ENCODE results near the gene ELK4. TPM values are rescaled to one million over a fixed set of nuclear protein-coding genes. Genes with fewer than 3 reads are reported as not detected.
"Not testable (repeated sequence)": the region's sequence is repeated elsewhere in the genome, so short reads cannot be mapped to it uniquely, and the experiment has no call there.

ELK4 gene
- total RNA-seq, 1 donor from 2014 or later, result 50.4 TPM

- Mint-ChIP-seq H3K4me1 (ENCODE audit: unreplicated experiment) (no peaks in the 10 kb centered on the region), H3K36me3 (ENCODE audit: unreplicated experiment) (no peaks in the 10 kb centered on the region), H3K27ac (ENCODE audit: unreplicated experiment) (no peak overlapping the region), H3K27me3 (ENCODE audit: unreplicated experiment) (no peaks in the 10 kb centered on the region), H3K9me3 (ENCODE audit: unreplicated experiment) (no peaks in the 10 kb centered on the region), H3K4me3 (ENCODE audit: unreplicated experiment) (no peak overlapping the region)
- DNase-seq (ENCODE audit: extremely low spot score, unreplicated experiment), result no peak
- TF ChIP-seq CTCF (IDR thresholded peaks at IDR 0.05), result no peak
These were observed 11.0 kb upstream of the ELK4 start for GRCh38 chr1:205642679-205643307.

- H3K4me1 Mint-ChIP-seq (ENCODE audit: unreplicated experiment), result peaks cover 11% of the 10 kb centered on the region
- no peak overlapping the region for H3K4me3 Mint-ChIP-seq (ENCODE audit: unreplicated experiment)
- no peaks in the 10 kb centered on the region for H3K36me3 Mint-ChIP-seq (ENCODE audit: unreplicated experiment)
- H3K9me3 Mint-ChIP-seq (ENCODE audit: unreplicated experiment), result no peaks in the 10 kb centered on the region
- H3K27me3 Mint-ChIP-seq (ENCODE audit: unreplicated experiment), result no peaks in the 10 kb centered on the region
- no peak for DNase-seq (ENCODE audit: extremely low spot score, unreplicated experiment)
- no peak for TF ChIP-seq CTCF (IDR thresholded peaks at IDR 0.05)
- no peak overlapping the region for H3K27ac Mint-ChIP-seq (ENCODE audit: unreplicated experiment)
These were observed 7.8 kb upstream of the ELK4 start for GRCh38 chr1:205639567-205639966.

- H3K36me3 Mint-ChIP-seq (ENCODE audit: unreplicated experiment), result no peaks in the 10 kb centered on the region
- H3K27me3 Mint-ChIP-seq (ENCODE audit: unreplicated experiment), result no peaks in the 10 kb centered on the region
- no peak for DNase-seq (ENCODE audit: extremely low spot score, unreplicated experiment)
- H3K27ac Mint-ChIP-seq (ENCODE audit: unreplicated experiment), result no peak overlapping the region
- TF ChIP-seq CTCF (IDR thresholded peaks at IDR 0.05), result no peak
- H3K9me3 Mint-ChIP-seq (ENCODE audit: unreplicated experiment), result no peaks in the 10 kb centered on the region
- peaks cover 15% of the 10 kb centered on the region for H3K4me1 Mint-ChIP-seq (ENCODE audit: unreplicated experiment)
- H3K4me3 Mint-ChIP-seq (ENCODE audit: unreplicated experiment), result no peak overlapping the region
These were observed 6.2 kb upstream of the ELK4 start for GRCh38 chr1:205637854-205638468.

- H3K27me3 Mint-ChIP-seq (ENCODE audit: unreplicated experiment), result no peaks in the 10 kb centered on the region
- no peak for DNase-seq (ENCODE audit: extremely low spot score, unreplicated experiment)
- no peak for TF ChIP-seq CTCF (IDR thresholded peaks at IDR 0.05)
- H3K9me3 Mint-ChIP-seq (ENCODE audit: unreplicated experiment), result no peaks in the 10 kb centered on the region
- peak overlapping the region; percentile 38 for H3K27ac Mint-ChIP-seq (ENCODE audit: unreplicated experiment)
- H3K4me3 Mint-ChIP-seq (ENCODE audit: unreplicated experiment), result peak overlapping the region; percentile 5
- peaks cover 23% of the 10 kb centered on the region for H3K4me1 Mint-ChIP-seq (ENCODE audit: unreplicated experiment)
- no peaks in the 10 kb centered on the region for H3K36me3 Mint-ChIP-seq (ENCODE audit: unreplicated experiment)
These were observed 4.9 kb upstream of the ELK4 start for GRCh38 chr1:205636732-205637131.

- peaks cover 23% of the 10 kb centered on the region for H3K4me1 Mint-ChIP-seq (ENCODE audit: unreplicated experiment)
- H3K9me3 Mint-ChIP-seq (ENCODE audit: unreplicated experiment); H3K27me3 Mint-ChIP-seq (ENCODE audit: unreplicated experiment); H3K36me3 Mint-ChIP-seq (ENCODE audit: unreplicated experiment); DNase-seq (ENCODE audit: extremely low spot score, unreplicated experiment); H3K4me3 Mint-ChIP-seq (ENCODE audit: unreplicated experiment); H3K27ac Mint-ChIP-seq (ENCODE audit: unreplicated experiment): not testable (repeated sequence)
These were observed 4.3 kb upstream of the ELK4 start for GRCh38 chr1:205636138-205636530.
